Activated naive CD8-positive, alpha-beta T cell treated with anti-CD3 and anti-CD28 coated beads, Interleukin-2, amount 10 ng/mL, durations not matched to agents 7 days and 5 days (primary cell): ENCODE results near the gene HIVEP3. TPM values are rescaled to one million over a fixed set of nuclear protein-coding genes. Genes with fewer than 3 reads are reported as not detected.

Source experiments
- ATAC-seq: fragments of 150-1000 bp; cut with Tn5 transposase; one replicate; pipeline ENCODE4 v1.10.0; 2021; ENCODE audit warnings: low read depth, moderate library complexity
- POLR2A ChIA-PET: fragments of 350-600 bp; sonication (Branson Sonifier 250); formaldehyde crosslinking; loops from one replicate; lab custom pipeline; 2021; ENCODE audit warnings: antibody characterized with exemption; lab: Charles Lee
- DNase-seq: peaks from one replicate; pipeline ENCODE4 v3.0.0; 2021
- H3K27ac Mint-ChIP-seq: one replicate; pipeline ENCODE4 v1.8.0; 2022; ENCODE audit warnings: mild to moderate bottlenecking, mixed read lengths
- H3K27me3 Mint-ChIP-seq: one replicate; pipeline ENCODE4 v1.8.0; 2022; ENCODE audit warnings: mild to moderate bottlenecking, moderate library complexity, mixed read lengths
- H3K36me3 Mint-ChIP-seq: one replicate; pipeline ENCODE4 v1.8.0; 2021; ENCODE audit warnings: mild to moderate bottlenecking, mixed read lengths
- H3K4me1 Mint-ChIP-seq: one replicate; pipeline ENCODE4 v1.8.0; 2021; ENCODE audit warnings: mixed read lengths
- H3K4me3 Mint-ChIP-seq: one replicate; pipeline ENCODE4 v1.8.0; 2022; ENCODE audit warnings: mild to moderate bottlenecking, moderate library complexity, mixed read lengths
- H3K9me3 Mint-ChIP-seq: one replicate; pipeline ENCODE4 v1.8.0; 2021; ENCODE audit warnings: mixed read lengths
- total RNA-seq, 2 experiments: library from RNA; stranded (reverse); gene quantifications; one replicate each; pipeline ENCODE4 v1.2.3, GENCODE V29; 2021

HIVEP3 gene
- total RNA-seq, 2 experiments from 2014 or later: 10.1 to 10.7 TPM

DNA sequence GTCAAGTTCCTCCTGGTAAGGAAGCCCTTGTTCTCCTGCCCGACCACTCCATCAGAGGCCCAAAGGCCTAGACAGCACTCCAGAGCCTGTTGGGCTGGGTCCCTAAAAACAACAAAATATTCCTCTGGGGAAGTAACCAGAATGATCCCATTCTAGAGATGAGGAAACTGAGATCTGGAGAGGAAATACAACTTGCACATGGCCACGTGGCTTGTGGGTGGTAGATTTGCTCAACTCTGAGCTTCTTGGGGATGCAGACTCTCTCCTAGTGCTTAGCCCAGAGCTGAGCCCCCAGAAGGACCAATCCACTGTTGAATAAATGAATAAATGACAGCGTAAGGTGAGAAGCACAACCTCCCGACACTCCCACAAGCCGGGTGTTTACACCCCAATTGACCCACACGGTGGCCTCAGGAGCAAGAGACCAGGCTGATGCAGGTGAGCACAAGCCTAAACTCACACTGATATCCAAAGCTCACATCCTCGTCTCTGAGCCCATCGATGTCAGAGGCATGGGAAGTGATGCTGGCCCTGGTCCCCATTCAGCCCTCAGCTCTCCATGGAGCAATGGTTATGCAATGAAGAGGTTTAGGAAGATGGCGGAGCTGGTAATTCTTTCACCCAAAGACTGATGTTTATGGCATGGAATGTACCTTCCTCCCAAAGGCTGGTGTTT lies 261.8 kb downstream of the HIVEP3 start:
- Mint-ChIP-seq H3K27ac (no peak overlapping the region), H3K27me3 (no peaks in the 10 kb centered on the region), H3K9me3 (no peaks in the 10 kb centered on the region), H3K4me3 (no peak overlapping the region), H3K4me1 (peaks cover 56% of the 10 kb centered on the region), H3K36me3 (peaks cover 5% of the 10 kb centered on the region)
- ATAC-seq (no peak), DNase-seq (no peak)
- POLR2A ChIA-PET: interaction anchor here (0.6 to 1.2 kb wide), 3 partner anchors 17 to 202 kb away, joined by 3 read pairs; no protein-coding TSS in a partner anchor

DNA sequence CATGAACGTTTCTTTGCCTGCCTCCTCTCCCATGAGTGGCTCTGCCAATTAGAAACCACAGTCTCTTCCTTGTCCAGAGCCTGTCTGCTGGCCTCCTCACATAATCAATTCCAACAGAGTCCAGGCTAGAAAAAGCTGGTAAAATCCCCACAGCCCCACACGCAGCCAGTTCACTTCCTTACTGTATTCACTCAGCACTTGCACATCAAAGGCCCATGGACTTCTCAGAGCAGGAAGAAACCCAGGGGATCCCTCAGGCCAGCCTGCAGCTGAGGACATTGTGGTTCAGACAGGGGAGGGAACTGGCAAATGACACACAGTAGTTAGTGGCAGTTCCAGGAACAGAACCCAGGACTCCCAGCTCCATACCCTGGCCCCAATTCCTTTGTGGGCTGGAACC lies 262.7 kb downstream of the HIVEP3 start:
- H3K4me3 Mint-ChIP-seq: no peak overlapping the region
- POLR2A ChIA-PET: interaction anchor here (0.5 to 1.0 kb wide), 2 partner anchors 19 to 22 kb away, joined by 3 read pairs; no protein-coding TSS in a partner anchor
- H3K27ac Mint-ChIP-seq: no peak overlapping the region
- H3K9me3 Mint-ChIP-seq: no peaks in the 10 kb centered on the region
- ATAC-seq (no peak), DNase-seq (no peak)
- peaks cover 5% of the 10 kb centered on the region for H3K36me3 Mint-ChIP-seq
- H3K4me1 Mint-ChIP-seq: peaks cover 56% of the 10 kb centered on the region
- no peaks in the 10 kb centered on the region for H3K27me3 Mint-ChIP-seq

DNA sequence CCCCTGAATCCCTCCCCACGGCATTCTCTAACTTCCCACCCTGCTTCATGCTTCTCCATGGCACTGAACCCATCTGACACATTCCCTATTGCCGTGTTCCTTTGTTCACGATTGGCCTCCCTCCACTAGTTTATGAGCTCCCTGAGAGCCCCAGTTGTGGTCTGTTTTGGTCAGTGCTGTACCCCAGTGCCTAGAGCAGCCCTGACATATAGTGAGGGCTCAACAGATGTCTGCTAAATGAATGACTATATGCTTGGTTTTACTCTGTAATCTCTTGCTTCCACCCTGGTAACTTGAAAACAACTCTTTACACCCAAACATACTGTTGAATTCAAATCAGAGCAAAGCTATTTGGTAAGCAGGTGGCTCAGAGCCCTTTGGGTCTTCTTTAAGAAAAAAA lies 263.1 kb downstream of the HIVEP3 start:
- no peaks in the 10 kb centered on the region for H3K27me3 Mint-ChIP-seq
- POLR2A ChIA-PET: interaction anchor here (0.5 to 1.0 kb wide), 2 partner anchors 19 to 22 kb away, joined by 3 read pairs; no protein-coding TSS in a partner anchor
- ATAC-seq (no peak), DNase-seq (no peak)
- H3K27ac Mint-ChIP-seq: peak overlapping the region; percentile 25
- no peak overlapping the region for H3K4me3 Mint-ChIP-seq
- peaks cover 5% of the 10 kb centered on the region for H3K36me3 Mint-ChIP-seq
- no peaks in the 10 kb centered on the region for H3K9me3 Mint-ChIP-seq
- H3K4me1 Mint-ChIP-seq: peaks cover 55% of the 10 kb centered on the region

- H3K4me1 Mint-ChIP-seq: peaks cover 49% of the 10 kb centered on the region
- no peaks in the 10 kb centered on the region for H3K9me3 Mint-ChIP-seq
- H3K36me3 Mint-ChIP-seq: peaks cover 4% of the 10 kb centered on the region
- no peak for DNase-seq
- no peak overlapping the region for H3K4me3 Mint-ChIP-seq
- no peaks in the 10 kb centered on the region for H3K27me3 Mint-ChIP-seq
- H3K27ac Mint-ChIP-seq: no peak overlapping the region
- POLR2A ChIA-PET: interaction anchor here (0.6 to 1.1 kb wide), 2 partner anchors 8 to 211 kb away, joined by 3 to 5 read pairs; no protein-coding TSS in a partner anchor
- no peak for ATAC-seq
Observed at GRCh38 chr1:41653574-41653973, 265.1 kb downstream of the HIVEP3 start.

DNA sequence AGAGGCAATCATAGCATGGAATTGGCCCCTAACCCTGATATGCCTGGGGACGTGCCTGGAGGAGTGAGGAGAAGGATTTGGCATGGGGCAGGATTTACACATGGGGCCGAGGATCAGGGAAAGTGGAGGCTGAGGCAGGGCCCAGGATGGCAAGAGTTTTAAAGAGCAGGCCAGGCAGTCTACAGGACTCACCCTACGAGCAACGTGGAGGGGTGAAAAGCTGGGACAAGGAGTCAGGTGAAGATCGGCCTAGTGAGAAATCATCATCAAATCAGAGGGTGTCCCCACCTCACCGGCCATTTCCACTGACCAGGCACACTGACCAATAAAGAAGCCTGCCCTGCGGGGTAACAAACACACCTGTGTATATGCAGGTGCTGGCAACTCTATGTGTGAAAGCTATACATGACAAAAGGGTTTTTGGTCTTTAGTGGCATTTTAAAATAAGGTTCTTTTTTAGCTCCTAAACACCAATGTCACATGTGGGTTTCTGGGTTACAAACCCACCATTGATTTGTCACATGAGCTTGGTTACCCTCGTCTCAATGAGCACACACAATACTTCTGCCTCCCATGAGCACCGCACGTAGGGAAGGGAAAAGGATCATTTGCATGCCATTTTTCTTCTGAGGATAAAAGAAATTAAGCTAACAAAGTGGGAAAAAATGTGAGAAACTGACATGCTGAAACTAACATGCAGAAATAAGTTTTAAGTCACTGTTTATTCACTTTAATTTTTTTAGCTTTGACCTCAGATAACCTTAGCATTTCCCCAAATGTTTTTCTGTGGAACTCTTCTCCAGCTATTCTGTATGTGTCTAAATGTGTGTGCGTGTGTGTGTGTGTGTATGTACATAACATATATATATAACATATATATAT lies 266.1 kb downstream of the HIVEP3 start:
- H3K9me3 Mint-ChIP-seq: no peaks in the 10 kb centered on the region

GRCh38 chr1:41650028-41650880 lies 268.5 kb downstream of the HIVEP3 start:
- H3K27ac Mint-ChIP-seq: peak overlapping the region; percentile 56
- POLR2A ChIA-PET: interaction anchor here (0.6 kb wide), 1 partner anchor 1730 kb away, joined by 3 read pairs; no protein-coding TSS in a partner anchor
- peaks cover 20% of the 10 kb centered on the region for H3K4me1 Mint-ChIP-seq
- H3K36me3 Mint-ChIP-seq: peaks cover 4% of the 10 kb centered on the region
- ATAC-seq (peak; percentile 50), DNase-seq (no peak)
- no peaks in the 10 kb centered on the region for H3K27me3 Mint-ChIP-seq
- H3K4me3 Mint-ChIP-seq: peak overlapping the region; percentile 14
- H3K9me3 Mint-ChIP-seq: no peaks in the 10 kb centered on the region

More for the DNA sequence above, 266.1 kb downstream of the HIVEP3 start:
- no peak overlapping the region for H3K27ac Mint-ChIP-seq
- no peaks in the 10 kb centered on the region for H3K27me3 Mint-ChIP-seq
- peaks cover 42% of the 10 kb centered on the region for H3K4me1 Mint-ChIP-seq
- no peak overlapping the region for H3K4me3 Mint-ChIP-seq
- POLR2A ChIA-PET: interaction anchor here (1.1 kb wide), 1 partner anchor 9 kb away, joined by 5 read pairs; no protein-coding TSS in a partner anchor
- ATAC-seq (no peak), DNase-seq (no peak)
- H3K36me3 Mint-ChIP-seq: peaks cover 4% of the 10 kb centered on the region

DNA sequence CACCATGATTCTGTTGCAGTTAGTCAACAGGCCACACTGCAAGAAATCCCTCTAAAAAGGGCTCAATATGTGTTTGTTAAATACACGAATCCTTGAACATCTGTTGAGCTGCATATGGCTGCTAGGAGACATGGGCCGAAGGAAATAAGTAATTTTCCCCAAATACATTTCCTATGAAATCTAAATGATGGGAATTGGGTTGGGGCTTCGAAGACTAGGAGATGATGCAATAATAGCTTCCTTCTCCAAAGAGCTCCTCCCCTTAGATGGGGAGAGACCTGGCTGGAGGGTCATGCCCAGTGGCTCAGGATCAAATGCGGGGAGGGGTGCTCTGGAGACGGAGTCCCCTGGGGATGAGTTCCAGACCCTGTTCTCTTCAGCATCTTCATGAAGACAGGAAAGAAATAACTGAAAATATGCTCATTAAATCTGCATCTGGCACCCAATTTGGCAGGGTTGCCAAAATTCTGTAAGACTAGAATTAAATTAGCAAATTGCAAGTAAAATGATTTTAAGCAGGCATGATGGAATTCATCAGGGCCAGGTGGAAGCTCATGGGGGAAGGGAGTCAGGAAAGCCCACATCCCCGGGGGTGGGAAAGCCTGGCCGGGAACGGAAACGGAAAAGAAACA lies 269.2 kb downstream of the HIVEP3 start:
- H3K27me3 Mint-ChIP-seq: no peaks in the 10 kb centered on the region
- peak overlapping the region; percentile 9 for H3K4me3 Mint-ChIP-seq
- POLR2A ChIA-PET: no interaction called here
- H3K27ac Mint-ChIP-seq: peak overlapping the region; percentile 46
- DNase-seq (no peak), ATAC-seq (no peak)
- H3K36me3 Mint-ChIP-seq: peaks cover 4% of the 10 kb centered on the region
- peaks cover 20% of the 10 kb centered on the region for H3K4me1 Mint-ChIP-seq
- H3K9me3 Mint-ChIP-seq: no peaks in the 10 kb centered on the region

GRCh38 chr1:41648844-41649243 lies 269.9 kb downstream of the HIVEP3 start:
- POLR2A ChIA-PET: interaction anchor here (1.0 kb wide), 1 partner anchor 20 kb away, joined by 3 read pairs; no protein-coding TSS in a partner anchor
- Mint-ChIP-seq H3K9me3 (no peaks in the 10 kb centered on the region), H3K4me1 (peaks cover 20% of the 10 kb centered on the region), H3K36me3 (peaks cover 4% of the 10 kb centered on the region), H3K27me3 (no peaks in the 10 kb centered on the region), H3K27ac (no peak overlapping the region), H3K4me3 (no peak overlapping the region)
- no peak for ATAC-seq
- DNase-seq: no peak

- Mint-ChIP-seq H3K4me3 (no peak overlapping the region), H3K27me3 (no peaks in the 10 kb centered on the region), H3K9me3 (no peaks in the 10 kb centered on the region), H3K4me1 (peaks cover 17% of the 10 kb centered on the region), H3K36me3 (peaks cover 4% of the 10 kb centered on the region), H3K27ac (no peak overlapping the region)
- POLR2A ChIA-PET: interaction anchor here (1.0 kb wide), 1 partner anchor 21 kb away, joined by 3 read pairs; no protein-coding TSS in a partner anchor
- ATAC-seq (no peak), DNase-seq (no peak)
Observed at GRCh38 chr1:41648230-41648629, 270.5 kb downstream of the HIVEP3 start.

- H3K4me3 Mint-ChIP-seq: no peak overlapping the region
- POLR2A ChIA-PET: interaction anchor here (1.0 kb wide), 1 partner anchor 22 kb away, joined by 3 read pairs; no protein-coding TSS in a partner anchor
- H3K27ac Mint-ChIP-seq: peak overlapping the region; percentile 43
Observed at GRCh38 chr1:41647221-41648135, 271.2 kb downstream of the HIVEP3 start.

DNA sequence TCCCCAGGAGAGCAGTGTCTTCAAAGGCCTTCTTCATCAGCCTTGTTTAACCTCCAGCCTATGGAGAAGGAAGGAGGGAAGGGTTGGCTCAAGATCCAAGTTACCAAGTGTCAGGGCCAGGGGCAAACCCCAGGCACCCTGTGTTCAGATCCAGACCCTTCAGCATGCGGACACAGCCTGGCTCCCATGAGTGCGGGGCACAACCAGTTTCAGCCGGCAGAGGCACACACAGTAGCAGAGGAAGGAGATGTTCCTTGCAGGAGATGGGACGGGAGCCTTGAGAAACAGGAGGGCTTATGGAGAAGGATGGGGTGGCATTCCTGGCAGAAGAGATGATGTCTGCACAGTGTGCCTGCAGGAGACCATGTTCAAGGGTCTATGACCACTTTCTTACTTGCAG lies 272.5 kb downstream of the HIVEP3 start:
- Mint-ChIP-seq H3K4me1 (peaks cover 16% of the 10 kb centered on the region), H3K36me3 (peaks cover 4% of the 10 kb centered on the region), H3K27me3 (no peaks in the 10 kb centered on the region), H3K4me3 (no peak overlapping the region), H3K9me3 (no peaks in the 10 kb centered on the region), H3K27ac (no peak overlapping the region)
- POLR2A ChIA-PET: no interaction called here
- ATAC-seq: no peak
- DNase-seq: no peak

More at GRCh38 chr1:41647221-41648135, 271.2 kb downstream of the HIVEP3 start:
- Mint-ChIP-seq H3K36me3 (peaks cover 4% of the 10 kb centered on the region), H3K27me3 (no peaks in the 10 kb centered on the region), H3K9me3 (no peaks in the 10 kb centered on the region), H3K4me1 (peaks cover 16% of the 10 kb centered on the region)
- DNase-seq: no peak
- ATAC-seq: no peak
